HG02943 (cell line): ENCODE results near the gene GUCY1A1.

ENCODE experiments used
- ATAC-seq: cut with Tn5 transposase; IDR thresholded peaks from one replicate; pipeline ENCODE4 v1.9.1; 2021; ENCODE audit warnings: mild to moderate bottlenecking, low read depth, moderate library complexity; ENCODE audit not compliant: unreplicated experiment

The GUCY1A1 gene

DNA sequence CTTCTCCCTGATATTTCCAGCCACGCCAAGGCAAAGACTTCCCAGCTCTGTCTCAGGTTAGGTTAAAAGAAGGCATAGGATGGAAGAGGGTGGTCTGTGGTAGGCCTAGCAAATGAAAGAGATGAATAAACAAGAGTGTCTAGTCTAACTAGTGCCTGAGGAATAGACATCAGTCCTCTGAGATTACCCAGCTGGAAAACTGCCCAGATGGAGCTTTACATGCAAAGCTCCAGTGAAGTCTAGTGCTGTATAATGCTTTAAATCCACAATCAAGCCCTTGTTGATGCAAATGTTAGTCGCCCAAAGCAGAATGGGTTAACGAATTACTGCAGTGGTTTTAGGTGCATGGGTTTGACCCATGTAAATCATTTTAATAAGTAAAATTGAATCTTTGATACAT lies 67.4 kb downstream of the GUCY1A1 start:
- ATAC-seq, result no peak

GRCh38 chr4:155734951-155735350 lies 68.3 kb downstream of the GUCY1A1 start:
- no peak for ATAC-seq

DNA sequence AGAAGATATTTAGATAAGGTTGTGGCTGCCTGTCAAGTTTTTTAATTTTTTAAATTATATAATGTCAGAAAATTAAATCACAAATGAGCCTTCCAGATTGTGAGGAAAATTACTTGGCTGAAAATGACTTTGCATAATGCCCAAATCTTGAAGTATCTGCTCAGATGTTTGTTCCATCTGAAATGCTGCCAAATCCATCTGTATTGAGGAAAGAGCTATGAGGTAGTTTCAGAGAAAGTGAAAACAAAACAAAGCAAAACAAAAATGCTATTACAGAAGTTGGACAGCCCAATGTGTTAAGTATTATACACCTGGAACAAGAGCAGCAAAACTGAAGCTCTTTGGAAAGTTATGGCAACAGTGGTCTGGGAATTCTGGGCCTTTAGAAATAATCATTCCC lies 68.8 kb downstream of the GUCY1A1 start:
- no peak for ATAC-seq

- ATAC-seq, result no peak
Measured at GRCh38 chr4:155738548-155738947, 71.9 kb downstream of the GUCY1A1 start.

- no peak for ATAC-seq
Measured at GRCh38 chr4:155741546-155741945, 74.9 kb downstream of the GUCY1A1 start.

DNA sequence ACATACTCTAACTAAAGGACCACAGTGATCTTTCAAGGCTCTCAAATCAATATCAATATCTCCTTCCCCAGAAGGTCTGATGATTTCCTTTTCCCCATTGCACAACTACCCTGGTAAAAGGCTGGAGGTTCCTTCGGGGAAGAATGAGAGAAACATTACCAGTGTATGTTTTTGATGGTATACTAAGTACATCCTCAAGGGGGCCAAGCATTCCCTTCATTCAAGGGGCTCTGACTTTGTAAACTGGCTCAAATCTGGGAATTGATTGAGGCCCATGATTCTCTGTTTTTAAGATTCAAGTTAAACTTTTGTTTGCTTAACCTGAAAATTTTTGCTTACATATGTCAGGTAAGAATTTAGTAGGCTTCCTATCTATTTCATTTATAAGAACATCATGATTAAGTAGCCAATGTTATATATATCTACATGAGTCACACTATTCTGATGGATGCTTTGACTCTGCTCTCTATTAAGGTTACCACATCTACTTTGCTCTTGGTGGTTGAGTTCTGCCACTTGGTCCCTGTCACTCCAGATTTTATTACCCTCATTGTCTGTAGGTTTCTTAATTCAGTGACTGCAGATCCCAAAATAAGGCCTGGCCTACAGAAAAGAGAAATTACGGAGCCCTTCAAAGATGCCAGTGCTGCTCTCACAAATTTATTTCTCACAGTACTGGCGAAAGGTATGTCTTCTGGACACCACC lies 75.8 kb downstream of the GUCY1A1 start:
- ATAC-seq, result no peak

- no peak for ATAC-seq
Measured at GRCh38 chr4:155745984-155746383, 79.3 kb downstream of the GUCY1A1 start.

- ATAC-seq, result no peak
Measured at GRCh38 chr4:155748039-155748438, 81.4 kb downstream of the GUCY1A1 start.

GRCh38 chr4:155749041-155749440 lies 82.4 kb downstream of the GUCY1A1 start:
- ATAC-seq, result no peak

DNA sequence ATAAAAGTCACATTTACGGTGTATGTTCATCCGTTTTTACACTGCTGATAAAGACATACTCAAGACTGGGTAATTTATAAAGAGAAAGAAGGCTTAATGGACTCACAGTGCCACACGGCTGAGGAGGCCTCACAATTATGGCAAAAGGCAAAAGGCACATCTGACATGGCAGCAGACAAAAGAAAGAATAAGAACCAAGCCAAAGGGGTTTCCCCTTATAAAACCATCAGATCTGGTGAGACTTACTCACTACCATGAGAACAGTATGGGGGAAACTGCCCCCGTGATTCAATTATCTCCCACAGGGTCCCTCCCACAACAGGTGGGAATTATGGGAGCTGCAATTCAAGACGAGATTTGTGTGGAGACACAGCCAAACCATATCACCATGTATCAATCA lies 84.9 kb downstream of the GUCY1A1 start:
- no peak for ATAC-seq

GRCh38 chr4:155757745-155758265 lies 91.2 kb downstream of the GUCY1A1 start:
- no peak for ATAC-seq

DNA sequence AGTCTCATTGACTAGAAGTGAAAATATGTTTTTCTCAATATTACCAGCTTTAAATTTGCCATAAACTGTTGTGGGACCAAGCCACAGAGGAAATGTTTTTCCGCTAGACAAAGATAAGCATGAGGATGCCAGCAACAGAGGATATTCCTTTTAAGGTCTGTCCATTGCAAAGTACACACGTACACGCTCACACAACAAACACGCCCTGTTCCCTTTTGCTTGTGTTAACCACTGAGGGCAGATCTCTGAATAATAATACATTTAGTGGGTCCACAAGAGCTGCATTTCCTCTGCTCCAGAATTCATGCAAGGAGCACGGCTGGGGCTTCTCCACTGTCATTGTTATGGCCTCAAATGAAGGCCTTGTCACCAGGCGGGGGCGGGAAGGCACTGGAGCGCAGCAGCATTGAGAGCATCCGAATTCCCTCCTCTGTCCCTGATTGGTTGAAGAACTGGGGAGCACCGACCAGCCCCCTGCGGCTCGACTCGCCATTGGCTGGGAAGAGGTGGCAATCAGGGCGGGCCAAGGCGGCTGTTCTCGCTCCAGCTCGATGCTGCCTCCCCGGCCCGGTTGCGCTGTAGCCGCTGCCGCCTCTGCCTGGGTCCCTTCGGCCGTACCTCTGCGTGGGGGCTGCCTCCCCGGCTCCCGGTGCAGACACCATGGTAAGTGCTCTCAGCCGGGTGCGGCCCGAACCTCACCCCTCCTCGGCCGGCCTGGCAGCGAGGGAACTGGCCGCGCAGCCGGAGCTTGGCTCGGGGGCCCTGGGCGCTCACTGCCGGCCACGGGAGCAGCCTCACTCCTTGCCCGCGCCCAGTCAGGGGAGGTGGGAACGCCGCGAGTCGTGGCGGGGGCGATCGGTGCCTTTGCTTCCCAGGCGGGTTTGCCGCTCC lies 92.1 kb downstream of the GUCY1A1 start, which contains the start of gene GUCY1B1:
Gene GUCY1B1, plus strand, starts transcription at position 541 of the 891 bp plus-strand sequence. Its CDS starts 120 bp downstream, at position 661.
- ATAC-seq, result peak; percentile 97

DNA sequence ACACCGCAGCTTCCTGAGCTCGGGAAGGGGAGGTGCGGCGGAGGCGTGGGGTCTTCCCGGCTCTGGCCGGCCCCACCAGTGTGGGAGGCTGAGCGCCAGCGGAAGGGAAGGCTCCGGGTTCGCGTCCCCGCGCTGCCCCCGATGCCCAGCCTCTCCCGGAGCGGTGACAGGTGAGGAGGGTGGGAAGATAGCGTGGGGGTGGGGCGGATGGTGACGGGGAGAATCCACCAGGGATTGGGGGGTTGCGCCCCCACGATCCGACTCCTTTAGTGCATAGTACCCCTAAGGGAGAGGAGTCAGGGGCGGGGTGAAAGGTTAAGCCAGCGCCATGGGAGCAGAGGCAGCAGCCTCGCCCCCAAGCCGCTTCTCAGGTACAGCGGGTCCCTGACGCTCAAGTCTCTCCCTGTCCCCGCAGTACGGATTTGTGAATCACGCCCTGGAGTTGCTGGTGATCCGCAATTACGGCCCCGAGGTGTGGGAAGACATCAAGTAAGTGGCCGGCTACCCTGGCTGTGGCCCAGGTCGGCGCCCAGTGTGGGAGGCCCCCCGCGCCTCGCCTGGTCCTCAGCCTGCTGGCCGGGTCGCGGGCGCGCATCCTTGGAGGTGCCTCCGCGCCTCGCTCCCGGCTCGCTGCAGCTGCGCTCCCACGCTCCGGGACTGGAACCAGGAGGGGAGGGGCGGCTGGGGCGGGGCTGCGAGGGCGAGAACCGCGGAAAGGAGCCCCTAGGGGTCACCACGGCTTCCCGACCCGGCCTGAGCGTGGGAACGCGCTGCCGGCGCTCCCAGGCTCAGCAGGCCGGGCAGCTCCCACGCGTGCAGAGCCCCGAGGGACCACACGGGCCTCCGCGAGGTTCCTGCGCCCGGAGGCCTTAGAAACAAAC lies 93.0 kb downstream of the GUCY1A1 start:
- ATAC-seq, result peak; percentile 31

- ATAC-seq, result no peak
Measured at GRCh38 chr4:155761047-155761446, 94.4 kb downstream of the GUCY1A1 start.

DNA sequence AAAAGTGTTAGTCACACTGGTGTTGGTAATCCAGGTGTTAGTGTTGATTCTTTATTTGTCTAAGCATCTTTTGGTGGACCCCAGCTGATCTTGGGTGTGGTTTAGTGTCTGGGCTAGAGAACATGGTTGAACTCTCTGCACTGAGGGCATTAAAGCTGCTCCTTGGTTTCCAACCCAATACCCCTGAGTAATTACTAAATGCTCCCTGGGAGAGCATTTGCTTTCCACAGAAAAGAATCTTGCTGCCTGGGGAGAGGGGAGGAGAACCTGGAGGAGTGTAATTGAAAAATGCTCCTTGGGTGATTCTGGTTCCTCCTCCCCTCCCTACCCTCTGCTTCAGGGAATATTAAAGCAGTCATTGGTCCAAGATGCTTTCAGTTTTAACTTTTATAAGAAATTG lies 95.3 kb downstream of the GUCY1A1 start:
- no peak for ATAC-seq

DNA sequence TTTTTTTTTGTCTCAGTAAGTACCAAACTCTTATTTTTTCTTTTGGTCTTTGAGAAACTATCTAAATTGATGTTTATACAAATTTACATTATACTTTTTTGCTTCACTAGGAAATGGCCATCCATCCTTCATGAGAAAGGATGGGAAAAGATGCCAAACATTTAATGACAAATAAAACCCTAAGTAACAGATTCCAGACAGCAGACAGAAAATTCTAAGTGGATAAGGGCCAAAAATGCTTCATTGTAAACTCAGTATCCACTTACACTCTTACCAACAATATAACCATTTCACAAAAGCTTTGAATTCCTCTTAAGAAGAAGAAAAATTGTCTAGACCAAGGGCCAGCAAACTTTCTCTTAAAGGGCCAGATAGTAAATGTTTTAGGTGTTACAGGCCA lies 95.7 kb downstream of the GUCY1A1 start:
- ATAC-seq, result no peak

GRCh38 chr4:155763551-155763950 lies 96.9 kb downstream of the GUCY1A1 start:
- no peak for ATAC-seq

DNA sequence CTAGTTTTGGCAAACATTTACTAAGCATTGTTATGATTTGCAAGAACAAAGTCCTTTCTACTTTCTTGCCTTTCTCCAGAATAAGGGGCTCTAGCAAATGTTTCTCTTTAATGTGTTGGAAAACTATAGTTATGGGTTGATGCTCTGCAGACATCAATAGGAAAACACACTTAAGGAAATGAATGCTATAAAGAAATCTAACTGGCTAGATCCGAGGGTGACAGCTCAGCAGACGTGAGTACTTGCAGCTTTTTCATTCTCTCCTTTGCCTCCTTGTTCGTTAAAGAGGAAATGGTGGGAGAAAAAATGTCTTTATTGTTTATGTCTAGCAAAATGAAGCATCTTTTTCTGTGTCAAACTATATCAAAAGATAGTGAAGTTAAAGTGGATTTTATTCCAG lies 98.5 kb downstream of the GUCY1A1 start:
- ATAC-seq, result no peak

- ATAC-seq, result no peak
Measured at GRCh38 chr4:155766622-155767021, 100.0 kb downstream of the GUCY1A1 start.

DNA sequence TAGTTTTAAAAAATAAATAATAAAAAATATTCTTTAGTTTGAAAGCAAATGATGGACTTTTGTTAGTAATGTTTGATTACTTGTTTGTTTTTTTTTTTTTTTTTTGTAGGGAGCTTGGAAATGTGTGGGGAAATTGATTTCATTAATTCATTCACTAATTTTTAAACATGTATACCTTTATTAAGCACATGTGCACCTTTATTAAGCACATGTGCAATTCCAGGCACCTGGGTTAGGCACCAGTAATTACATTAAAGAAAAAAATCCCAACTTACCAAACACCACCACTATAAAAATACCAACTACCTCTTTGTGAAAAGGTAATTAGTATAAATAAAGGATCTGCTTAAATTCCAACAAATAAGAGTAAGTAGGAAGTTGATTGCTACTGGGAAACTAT lies 101.7 kb downstream of the GUCY1A1 start:
- ATAC-seq, result no peak
